SK-N-SH treated with all-trans-retinoic acid at 6 μM for 48 hours (cell line): Measurements from ENCODE around the gene RAB31.

ENCODE experiments used
- ATAC-seq: fragments of 200-7000 bp; cut with Tn5 transposase; 3 replicates; pipeline ENCODE4 v1.9.1; 2020; ENCODE audit warnings: mild to moderate bottlenecking, moderate library complexity
- ARNTL ChIP-seq: fragments of 450-650 bp; formaldehyde crosslinking; IDR thresholded peaks from 2 replicates; pipeline ENCODE4 v1.5.0; 2020; ENCODE audit warnings: low read depth, mild to moderate bottlenecking, moderate library complexity, borderline replicate concordance
- BACH2 ChIP-seq: fragments of 250-450 bp; sonication (Bioruptor Pico); IDR thresholded peaks from 2 replicates; pipeline ENCODE4 v1.9.0; 2021; ENCODE audit warnings: mild to moderate bottlenecking, borderline replicate concordance
- CSDC2 ChIP-seq: fragments of 250-450 bp; sonication (Bioruptor Pico); IDR thresholded peaks from 2 replicates; pipeline ENCODE4 v1.5.0; 2020; ENCODE audit warnings: mild to moderate bottlenecking, moderate library complexity
- CSRNP3 ChIP-seq: fragments of 250-450 bp; sonication (Bioruptor Pico); IDR thresholded peaks from 2 replicates; pipeline ENCODE4 v1.5.1; 2021; ENCODE audit warnings: mild to moderate bottlenecking, moderate library complexity
- ESRRG ChIP-seq: fragments of 250-450 bp; sonication (Bioruptor Pico); IDR thresholded peaks from 2 replicates; pipeline ENCODE4 v1.6.1; 2021; ENCODE audit warnings: mild to moderate bottlenecking
- GLIS3 ChIP-seq: fragments of 250-450 bp; sonication (Bioruptor Pico); IDR thresholded peaks from 2 replicates; pipeline ENCODE4 v1.5.0; 2020; ENCODE audit warnings: mild to moderate bottlenecking, moderate library complexity
- ISL1 ChIP-seq: fragments of 250-450 bp; sonication (Bioruptor Pico); IDR thresholded peaks from 2 replicates; pipeline ENCODE4 v2.1.2; 2022; ENCODE audit warnings: mild to moderate bottlenecking, moderate library complexity
- OSR1 ChIP-seq: fragments of 250-450 bp; sonication (Bioruptor Pico); IDR thresholded peaks from 2 replicates; pipeline ENCODE4 v1.8.0; 2022; ENCODE audit warnings: moderate library complexity, mild to moderate bottlenecking, inconsistent platforms
- PATZ1 ChIP-seq: fragments of 250-450 bp; sonication (Bioruptor Pico); IDR thresholded peaks from 2 replicates; pipeline ENCODE4 v1.8.0; 2020; ENCODE audit warnings: mild to moderate bottlenecking, moderate library complexity, borderline replicate concordance
- PPARA ChIP-seq: fragments of 250-450 bp; sonication (Bioruptor Pico); IDR thresholded peaks from 2 replicates; pipeline ENCODE4 v1.5.0; 2020; ENCODE audit warnings: mild to moderate bottlenecking, borderline replicate concordance
- RARB ChIP-seq: fragments of 250-450 bp; sonication (Bioruptor Pico); IDR thresholded peaks from 2 replicates; pipeline ENCODE4 v1.8.0; 2021; ENCODE audit warnings: mild to moderate bottlenecking, moderate library complexity
- TCF4 ChIP-seq: fragments of 250-450 bp; sonication (Bioruptor Pico); IDR thresholded peaks from 2 replicates; pipeline ENCODE4 v1.8.0; 2021; ENCODE audit warnings: mild to moderate bottlenecking, moderate library complexity, borderline replicate concordance
- TOX ChIP-seq: fragments of 250-450 bp; sonication (Bioruptor Pico); IDR thresholded peaks from 2 replicates; pipeline ENCODE4 v1.8.0; 2021; ENCODE audit warnings: mild to moderate bottlenecking, moderate library complexity, borderline replicate concordance
- ZC3H10 ChIP-seq: fragments of 250-450 bp; sonication (Bioruptor Pico); IDR thresholded peaks from 2 replicates; pipeline ENCODE4 v1.5.1; 2021; ENCODE audit warnings: mild to moderate bottlenecking, moderate library complexity
- ZFP3 ChIP-seq: fragments of 250-450 bp; sonication (Bioruptor Pico); IDR thresholded peaks from 2 replicates; pipeline ENCODE4 v1.5.0; 2020; ENCODE audit warnings: mild to moderate bottlenecking, moderate library complexity
- ZFP30 ChIP-seq: fragments of 450-650 bp; formaldehyde crosslinking; IDR thresholded peaks from 2 replicates; pipeline ENCODE4 v1.5.0; 2022; ENCODE audit warnings: mild to moderate bottlenecking, moderate library complexity
- ZNF565 ChIP-seq: fragments of 450-650 bp; formaldehyde crosslinking; conservative IDR thresholded peaks from 2 replicates; pipeline ENCODE4 v1.5.0; 2020; ENCODE audit warnings: low read depth, mild to moderate bottlenecking, moderate library complexity
- ZNF70 ChIP-seq: fragments of 450-650 bp; formaldehyde crosslinking; IDR thresholded peaks from 2 replicates; pipeline ENCODE4 v1.5.0; 2020; ENCODE audit warnings: mild to moderate bottlenecking, moderate library complexity
- ZNF8 ChIP-seq: fragments of 450-650 bp; formaldehyde crosslinking; IDR thresholded peaks from 2 replicates; pipeline ENCODE4 v1.5.0; 2020; ENCODE audit warnings: mild to moderate bottlenecking, moderate library complexity
- TF ChIP-seq, protein P1 (sequence below): fragments of 250-450 bp; sonication (Bioruptor Pico); IDR thresholded peaks from 2 replicates; pipeline ENCODE4 v1.5.0; 2020; ENCODE audit warnings: mild to moderate bottlenecking, moderate library complexity
- TF ChIP-seq, protein P2 (sequence below): fragments of 250-450 bp; sonication (Bioruptor Pico); IDR thresholded peaks from 2 replicates; pipeline ENCODE4 v1.5.1; 2020; ENCODE audit warnings: low read depth, mild to moderate bottlenecking, moderate library complexity

RAB31 gene

DNA sequence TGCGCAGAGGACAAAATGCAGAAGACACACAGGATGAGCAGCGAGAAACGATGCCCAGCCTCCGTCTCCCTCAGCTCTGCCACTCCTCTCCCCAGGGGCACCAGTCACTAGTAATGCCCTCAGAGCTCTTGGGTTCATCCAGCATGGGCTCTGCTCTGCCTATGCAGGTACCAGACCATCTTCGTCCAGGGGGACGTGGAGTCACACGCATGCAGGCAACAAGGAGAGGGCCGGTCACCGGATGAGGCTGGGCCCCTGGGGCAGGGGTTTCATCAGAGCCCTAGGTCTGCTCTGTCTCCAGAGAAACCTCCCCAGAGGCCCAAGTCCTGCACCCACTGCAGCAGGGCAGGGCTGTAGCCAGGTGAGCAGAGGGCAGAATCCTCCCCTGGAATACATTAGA is 23.9 kb downstream of the RAB31 start (continued):
- no peak for TF ChIP-seq PATZ1 (CRISPR knock-in tag)
- TF ChIP-seq, all 23 proteins: peak for 0

- no peak for ATAC-seq
- TF ChIP-seq, protein P1, sequence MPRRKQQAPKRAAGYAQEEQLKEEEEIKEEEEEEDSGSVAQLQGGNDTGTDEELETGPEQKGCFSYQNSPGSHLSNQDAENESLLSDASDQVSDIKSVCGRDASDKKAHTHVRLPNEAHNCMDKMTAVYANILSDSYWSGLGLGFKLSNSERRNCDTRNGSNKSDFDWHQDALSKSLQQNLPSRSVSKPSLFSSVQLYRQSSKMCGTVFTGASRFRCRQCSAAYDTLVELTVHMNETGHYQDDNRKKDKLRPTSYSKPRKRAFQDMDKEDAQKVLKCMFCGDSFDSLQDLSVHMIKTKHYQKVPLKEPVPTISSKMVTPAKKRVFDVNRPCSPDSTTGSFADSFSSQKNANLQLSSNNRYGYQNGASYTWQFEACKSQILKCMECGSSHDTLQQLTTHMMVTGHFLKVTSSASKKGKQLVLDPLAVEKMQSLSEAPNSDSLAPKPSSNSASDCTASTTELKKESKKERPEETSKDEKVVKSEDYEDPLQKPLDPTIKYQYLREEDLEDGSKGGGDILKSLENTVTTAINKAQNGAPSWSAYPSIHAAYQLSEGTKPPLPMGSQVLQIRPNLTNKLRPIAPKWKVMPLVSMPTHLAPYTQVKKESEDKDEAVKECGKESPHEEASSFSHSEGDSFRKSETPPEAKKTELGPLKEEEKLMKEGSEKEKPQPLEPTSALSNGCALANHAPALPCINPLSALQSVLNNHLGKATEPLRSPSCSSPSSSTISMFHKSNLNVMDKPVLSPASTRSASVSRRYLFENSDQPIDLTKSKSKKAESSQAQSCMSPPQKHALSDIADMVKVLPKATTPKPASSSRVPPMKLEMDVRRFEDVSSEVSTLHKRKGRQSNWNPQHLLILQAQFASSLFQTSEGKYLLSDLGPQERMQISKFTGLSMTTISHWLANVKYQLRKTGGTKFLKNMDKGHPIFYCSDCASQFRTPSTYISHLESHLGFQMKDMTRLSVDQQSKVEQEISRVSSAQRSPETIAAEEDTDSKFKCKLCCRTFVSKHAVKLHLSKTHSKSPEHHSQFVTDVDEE (CRISPR knock-in tag), result no peak
- TF ChIP-seq, protein P2, sequence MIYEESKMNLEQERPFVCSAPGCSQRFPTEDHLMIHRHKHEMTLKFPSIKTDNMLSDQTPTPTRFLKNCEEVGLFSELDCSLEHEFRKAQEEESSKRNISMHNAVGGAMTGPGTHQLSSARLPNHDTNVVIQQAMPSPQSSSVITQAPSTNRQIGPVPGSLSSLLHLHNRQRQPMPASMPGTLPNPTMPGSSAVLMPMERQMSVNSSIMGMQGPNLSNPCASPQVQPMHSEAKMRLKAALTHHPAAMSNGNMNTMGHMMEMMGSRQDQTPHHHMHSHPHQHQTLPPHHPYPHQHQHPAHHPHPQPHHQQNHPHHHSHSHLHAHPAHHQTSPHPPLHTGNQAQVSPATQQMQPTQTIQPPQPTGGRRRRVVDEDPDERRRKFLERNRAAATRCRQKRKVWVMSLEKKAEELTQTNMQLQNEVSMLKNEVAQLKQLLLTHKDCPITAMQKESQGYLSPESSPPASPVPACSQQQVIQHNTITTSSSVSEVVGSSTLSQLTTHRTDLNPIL, result no peak
- TF ChIP-seq RARB (CRISPR knock-in tag), result no peak
- no peak for TF ChIP-seq PATZ1 (CRISPR knock-in tag)
- TF ChIP-seq ARNTL (CRISPR knock-in tag), result no peak
- no peak for TF ChIP-seq CSDC2 (CRISPR knock-in tag)
- no peak for TF ChIP-seq ZNF8 (CRISPR knock-in tag)
- no peak for TF ChIP-seq CSRNP3 (CRISPR knock-in tag)
- no peak for TF ChIP-seq GLIS3 (CRISPR knock-in tag)
- no peak for TF ChIP-seq ZFP3 (CRISPR knock-in tag)
- TF ChIP-seq BACH2 (CRISPR knock-in tag), result no peak
- TF ChIP-seq ZNF565, result no peak
- no peak for TF ChIP-seq ESRRG (CRISPR knock-in tag)
- TF ChIP-seq ZC3H10, result no peak
- no peak for TF ChIP-seq OSR1 (CRISPR knock-in tag)
- TF ChIP-seq TOX, result no peak
- TF ChIP-seq PPARA (CRISPR knock-in tag), result no peak
- no peak for TF ChIP-seq ZNF70 (CRISPR knock-in tag)
- TF ChIP-seq ISL1 (CRISPR knock-in tag), result no peak
- no peak for TF ChIP-seq TCF4 (CRISPR knock-in tag)
Measured at GRCh38 chr18:9734189-9734588, 26.1 kb downstream of the RAB31 start.

GRCh38 chr18:9735238-9735637 is 27.1 kb downstream of the RAB31 start:
- TF ChIP-seq TOX, result no peak
- TF ChIP-seq, protein P1 (CRISPR knock-in tag), result no peak
- TF ChIP-seq ZFP30, result no peak
- TF ChIP-seq ISL1 (CRISPR knock-in tag), result no peak
- TF ChIP-seq RARB (CRISPR knock-in tag), result no peak
- no peak for TF ChIP-seq ESRRG (CRISPR knock-in tag)
- TF ChIP-seq ZC3H10, result no peak
- no peak for TF ChIP-seq ARNTL (CRISPR knock-in tag)
- TF ChIP-seq, all 23 proteins: peak for 0
- ATAC-seq, result no peak
